K562 (cell line): ENCODE data around the gene ARMH3. TPM values are rescaled to one million over a fixed set of nuclear protein-coding genes. Genes with fewer than 3 reads are reported as not detected.

Source experiments
- ATAC-seq: fragments of 200-7000 bp; cut with Tn5 transposase; 3 replicates; pipeline ENCODE4 v1.9.1; 2020; ENCODE audit warnings: moderate library complexity
- BruUV-seq: library from RNA; stranded (reverse); fragments of 400-500 nt; replicated peaks from 2 replicates; lab custom pipeline; 2021; lab: Mats Ljungman, UMichigan
- CTCF ChIA-PET: fragments of 300-600 bp; formaldehyde crosslinking; extraction: SDS; loops from one replicate; lab custom pipeline; 2021; ENCODE audit warnings: low intra/inter-chr PET ratio; lab: Yijun Ruan, JAX
- POLR2A ChIA-PET: fragments of 300-600, 350-650 bp; sonication (Branson Sonifier 250); formaldehyde crosslinking; extraction: SDS; loops from one replicate; lab custom pipeline; 2021; ENCODE audit warnings: antibody characterized with exemption, inconsistent platforms; lab: Yijun Ruan, JAX
- DNase-seq, 4 experiments: peaks; one replicate each; pipeline versions ENCODE4 v3.0.0 to v3.0.0-alpha.2; 2011 to 2018; ENCODE audit warnings: low spot score in 3 of 4, mixed read lengths in 3 of 4; ENCODE audit errors: extremely low read depth in 1 of 4
- FAIRE-seq: peaks from 2 replicates; lab custom pipeline; 2011; peaks lifted over from hg19 to GRCh38; lab: Jason Lieb, UNC
- H2AFZ ChIP-seq: 2 replicates; pipeline ENCODE4 v1.6.0; 2011; ENCODE audit warnings: low read depth, low read length, control low read depth, inconsistent platforms
- H3K27ac ChIP-seq: fragments of 200-600 bp; 3 replicates; pipeline ENCODE4 v1.8.0; 2011; ENCODE audit warnings: low read depth, mild to moderate bottlenecking, control low read depth, inconsistent platforms, low read length, moderate library complexity, mixed read lengths; ENCODE audit errors: extremely low read depth
- H3K27me3 ChIP-seq, 2 experiments: fragments of 300-600 bp in 1 of 2; 2 replicates in 1 of 2; 3 replicates in 1 of 2; pipeline versions ENCODE4 v1.6.0 to v1.8.0; 2011; ENCODE audit warnings: inconsistent platforms in 2 of 2, low read length in 2 of 2, mild to moderate bottlenecking in 1 of 2, mixed read lengths in 1 of 2, moderate library complexity in 1 of 2; ENCODE audit not compliant: control insufficient read depth in 2 of 2, insufficient read depth in 2 of 2
- H3K36me3 ChIP-seq: fragments of 300-600 bp; 3 replicates; pipeline ENCODE4 v1.8.0; 2011; ENCODE audit warnings: mild to moderate bottlenecking, low read length, inconsistent platforms; ENCODE audit not compliant: control insufficient read depth, insufficient read depth
- H3K4me1 ChIP-seq, 2 experiments: fragments of 200-600 bp in 1 of 2; replicated peaks in 1 of 2; 2 replicates in 1 of 2; 3 replicates in 1 of 2; pipeline versions ENCODE4 v1.5.1 to v1.8.0; 2011; ENCODE audit warnings: inconsistent platforms in 2 of 2, low read length in 2 of 2, mild to moderate bottlenecking in 1 of 2, mixed read lengths in 1 of 2, moderate library complexity in 1 of 2; ENCODE audit not compliant: control insufficient read depth in 2 of 2, insufficient read depth in 2 of 2
- H3K4me2 ChIP-seq: 2 replicates; pipeline ENCODE4 v1.6.1; 2011; ENCODE audit warnings: low read length, control low read depth, inconsistent platforms, mixed read lengths; ENCODE audit not compliant: insufficient read depth
- H3K4me3 ChIP-seq: fragments of 200-600 bp; sonication (generic), shearing (Covaris generic); 2 replicates; pipeline ENCODE4 v1.5.1; 2016; ENCODE audit warnings: control low read depth, inconsistent platforms
- H3K79me2 ChIP-seq: fragments of 200-600 bp; 3 replicates; pipeline ENCODE4 v1.8.0; 2011; ENCODE audit warnings: low read length, inconsistent platforms; ENCODE audit not compliant: control insufficient read depth, insufficient read depth
- H3K9ac ChIP-seq, 2 experiments: 2 replicates each; pipeline versions ENCODE4 v1.6.0 to v1.6.1; 2011; ENCODE audit warnings: low read depth in 2 of 2, low read length in 2 of 2, control low read depth in 1 of 2, inconsistent platforms in 1 of 2, mild to moderate bottlenecking in 1 of 2, mixed read lengths in 1 of 2; ENCODE audit not compliant: insufficient read depth in 1 of 2
- H3K9me1 ChIP-seq: one replicate; pipeline ENCODE4 v1.6.0; 2011; ENCODE audit warnings: inconsistent platforms, mild to moderate bottlenecking, low read length, moderate library complexity; ENCODE audit not compliant: control insufficient read depth, insufficient read depth
- H3K9me3 ChIP-seq: replicated peaks from 2 replicates; pipeline ENCODE4 v1.5.1; 2011; ENCODE audit warnings: low read depth, low read length, inconsistent platforms; ENCODE audit not compliant: control insufficient read depth, insufficient read depth
- H4K20me1 ChIP-seq: replicated peaks from 2 replicates; pipeline ENCODE4 v1.6.1; 2011; ENCODE audit warnings: low read length, inconsistent platforms, mixed read lengths; ENCODE audit not compliant: control insufficient read depth, insufficient read depth
- ARHGAP35 ChIP-seq: fragments of 450-650 bp; IDR thresholded peaks from 2 replicates; pipeline ENCODE4 v1.6.1; 2018; ENCODE audit not compliant: partially characterized antibody
- CHD1 ChIP-seq: fragments of 200-600 bp; sonication (generic); IDR thresholded peaks from one replicate; pipeline ENCODE4 v1.6.1; 2012; ENCODE audit warnings: mild to moderate bottlenecking, moderate library complexity, low read length, inconsistent platforms
- FOSL1 ChIP-seq: fragments of 200-800 bp; sonication (Bioruptor generic); conservative IDR thresholded peaks from 2 replicates; pipeline ENCODE4 v1.6.1; 2016; ENCODE audit warnings: missing genetic modification characterization, missing compliant biosample characterization
- IRF1 ChIP-seq: sonication (generic); formaldehyde crosslinking; IDR thresholded peaks from 2 replicates; pipeline ENCODE4 v1.8.0; 2022; ENCODE audit warnings: missing genetic modification reagents, mild to moderate bottlenecking, borderline replicate concordance
- MECOM ChIP-seq: fragments of 250-450 bp; sonication (Bioruptor Pico); IDR thresholded peaks from 2 replicates; pipeline ENCODE4 v1.8.0; 2022; ENCODE audit warnings: inconsistent platforms
- MLX ChIP-seq, 2 experiments: fragments of 450-650 bp in 1 of 2; sonication (generic) in 1 of 2; formaldehyde crosslinking; conservative IDR thresholded peaks; 2 replicates each; pipeline versions ENCODE4 v1.4.0 to v1.8.1; 2020 to 2022; ENCODE audit warnings: mild to moderate bottlenecking in 1 of 2, missing genetic modification reagents in 1 of 2
- MTA3 ChIP-seq: fragments of 450-650 bp; formaldehyde crosslinking; IDR thresholded peaks from 2 replicates; pipeline ENCODE4 v1.6.1; 2017; ENCODE audit warnings: mild to moderate bottlenecking, borderline replicate concordance
- OTX1 ChIP-seq: fragments of 450-650 bp; formaldehyde crosslinking; IDR thresholded peaks from 2 replicates; pipeline ENCODE4 v1.4.0; 2022; ENCODE audit warnings: mild to moderate bottlenecking
- PYGO2 ChIP-seq: fragments of 450-650 bp; IDR thresholded peaks from 2 replicates; pipeline ENCODE4 v1.6.1; 2016; ENCODE audit warnings: mild to moderate bottlenecking, missing genetic modification characterization, moderate library complexity, missing compliant biosample characterization
- RUNX1 ChIP-seq: sonication (generic); IDR thresholded peaks from 2 replicates; pipeline ENCODE4 v1.6.1; 2016; ENCODE audit warnings: antibody characterized with exemption, low read depth
- SNAPC5 ChIP-seq: fragments of 250-450 bp; sonication (Bioruptor Pico); IDR thresholded peaks from 2 replicates; pipeline ENCODE4 v1.8.0; 2021; ENCODE audit warnings: moderate library complexity, mild to moderate bottlenecking, inconsistent platforms
- SP2 ChIP-seq: IDR thresholded peaks from 2 replicates; pipeline ENCODE4 v1.6.1; 2011; ENCODE audit warnings: mild to moderate bottlenecking, low read depth, low read length, moderate library complexity; ENCODE audit not compliant: poor library complexity, severe bottlenecking; ENCODE audit errors: extremely low read depth
- YY1 ChIP-seq, 3 experiments: IDR thresholded peaks; 2 replicates each; pipeline ENCODE4 v1.6.1; 2011; ENCODE audit warnings: low read length in 2 of 3, mild to moderate bottlenecking in 2 of 3, moderate library complexity in 2 of 3, borderline replicate concordance in 1 of 3, control low read depth in 1 of 3, low read depth in 1 of 3; ENCODE audit not compliant: insufficient read depth in 3 of 3, insufficient replicate concordance in 2 of 3, control insufficient read depth in 1 of 3, insufficient read length in 1 of 3; ENCODE audit errors: extremely low read depth in 1 of 3
- ZBTB8A ChIP-seq: fragments of 450-650 bp; IDR thresholded peaks from 2 replicates; pipeline ENCODE4 v1.6.1; 2018; ENCODE audit warnings: mild to moderate bottlenecking, moderate library complexity; ENCODE audit not compliant: partially characterized antibody
- ZNF263 ChIP-seq: sonication (generic); formaldehyde crosslinking; IDR thresholded peaks from 2 replicates; pipeline ENCODE4 v1.8.0; 2022; ENCODE audit warnings: mild to moderate bottlenecking, missing genetic modification reagents, borderline replicate concordance
- ZNF395 ChIP-seq: fragments of 200-800 bp; sonication (Bioruptor generic); IDR thresholded peaks from 2 replicates; pipeline ENCODE4 v1.6.1; 2017; ENCODE audit warnings: missing genetic modification characterization, missing compliant biosample characterization
- ZNF511 ChIP-seq: sonication (generic); formaldehyde crosslinking; IDR thresholded peaks from 2 replicates; pipeline ENCODE4 v1.8.0; 2022; ENCODE audit warnings: mild to moderate bottlenecking, missing genetic modification reagents
- ZNF668 ChIP-seq: fragments of 250-450 bp; sonication (Bioruptor Pico); IDR thresholded peaks from 2 replicates; pipeline ENCODE4 v1.8.0; 2022; ENCODE audit warnings: mild to moderate bottlenecking, inconsistent platforms
- ZNF707 ChIP-seq: fragments of 250-450 bp; sonication (Bioruptor Pico); conservative IDR thresholded peaks from 2 replicates; pipeline ENCODE4 v1.8.0; 2022; ENCODE audit warnings: inconsistent platforms, mild to moderate bottlenecking, moderate library complexity
- ZNF778 ChIP-seq: fragments of 450-650 bp; formaldehyde crosslinking; IDR thresholded peaks from 2 replicates; pipeline ENCODE4 v1.4.0; 2020; ENCODE audit warnings: mild to moderate bottlenecking, moderate library complexity
- WGBS: fragments of 100-300 bp; shearing (Covaris generic); methylation state at CpG from one replicate; pipeline ENCODE4 v1.1.6; 2016; ENCODE audit warnings: low coverage, mixed read lengths; ENCODE audit not compliant: insufficient coverage; ENCODE audit errors: missing lambda C conversion rate; 5-methylcytosine and 5-hydroxymethylcytosine counted together
- in situ Hi-C: fragments of 300-500 bp; cut with MboI; formaldehyde crosslinking; loops from 4 replicates; pipeline ENCODE4 v1.15.0; 2018; ENCODE audit warnings: inconsistent platforms, mixed read lengths
- intact Hi-C: fragments of 100-400 bp; cut with micrococcal nuclease; formaldehyde crosslinking; loops from 2 replicates; pipeline ENCODE4 v1.14.2; 2022
- polyA plus RNA-seq, 8 experiments: library from polyadenylated mRNA; depleted of rRNA in 4 of 8; stranded (reverse) in 5 of 8; unstranded in 3 of 8; fragments of >200 nt; fragmentation: Nextera tagmentation in 2 of 8; fragmentation: Illumina TruSeq in 1 of 8; extraction: Ambion mirVana in 2 of 8; extraction: Trizol in 1 of 8; gene quantifications; 2 replicates each; pipeline versions ENCODE4 v1.2.1 to v1.2.3, GENCODE V29; 2011 to 2014; ENCODE audit warnings: inconsistent platforms in 1 of 8, missing spikeins in 1 of 8
- total RNA-seq, 7 experiments: library from RNA; depleted of rRNA in 6 of 7; stranded (reverse); fragments of >200 nt in 6 of 7; fragmentation: Illumina TruSeq in 2 of 7; extraction: Trizol in 2 of 7; gene quantifications; 2 replicates each; pipeline versions ENCODE4 v1.2.1 to v1.2.3, GENCODE V29; 2011 to 2021; ENCODE audit warnings: low replicate concordance in 1 of 7

Gene ARMH3
- total and polyA plus RNA-seq, 9 of the 15 experiments (the other 6 are each of a cell fraction or from before 2014, with no cell fraction given): 0.29 to 0.73 TPM; not detected in 7

GRCh38 chr10:102007796-102008195 is 48.2 kb downstream of the ARMH3 start:
- no peak for DNase-seq
- no CpG with 5 or more reads among the region's 3 CpGs for WGBS
- H3K4me1 ChIP-seq: no peaks in the 10 kb centered on the region
- no peak for ATAC-seq
- no TSS peak for BruUV-seq
- intact Hi-C loops: no loop called here
- FAIRE-seq: no peak
- no peaks in the 10 kb centered on the region for H3K9me3 ChIP-seq
- no peak overlapping the region for H3K27ac ChIP-seq
- POLR2A ChIA-PET: no interaction called here
- no peaks in the 10 kb centered on the region for H3K27me3 ChIP-seq
- H3K36me3 ChIP-seq: no peaks in the 10 kb centered on the region
- no peak overlapping the region for H3K9ac ChIP-seq
- TF ChIP-seq PYGO2 (tag): no peak
- no peak for TF ChIP-seq RUNX1
- no peak for TF ChIP-seq FOSL1
- no peak for TF ChIP-seq OTX1 (CRISPR knock-in tag)
- no peak for TF ChIP-seq ZNF707 (CRISPR knock-in tag)
- TF ChIP-seq YY1 (IDR thresholded peaks at IDR 0.05; ENCODE audit: borderline replicate concordance in 1 of 3, control insufficient read depth in 1 of 3, extremely low read depth in 1 of 3, insufficient read depth in 3 of 3, insufficient read length in 1 of 3, insufficient replicate concordance in 2 of 3, low read depth in 1 of 3, low read length in 2 of 3): no peak
- no peak for TF ChIP-seq ZNF668 (CRISPR knock-in tag)
- TF ChIP-seq SP2: no peak
- no peak for TF ChIP-seq MTA3
- no peak for TF ChIP-seq ZNF395 (CRISPR knock-in tag)
- TF ChIP-seq ZNF778 (CRISPR knock-in tag): no peak
- TF ChIP-seq CHD1: no peak
- TF ChIP-seq MLX (CRISPR knock-in tag; conservative IDR thresholded peaks at IDR 0.05): no peak
- no peak for TF ChIP-seq MECOM (CRISPR knock-in tag)
- TF ChIP-seq ZBTB8A: no peak
- TF ChIP-seq SNAPC5 (CRISPR knock-in tag): no peak
- no peak for TF ChIP-seq ARHGAP35
- TF ChIP-seq IRF1 (CRISPR knock-in tag): no peak
- TF ChIP-seq ZNF511 (CRISPR knock-in tag): no peak
- TF ChIP-seq ZNF263 (CRISPR knock-in tag): no peak
- no peaks in the 10 kb centered on the region for H3K9me1 ChIP-seq
- no peak overlapping the region for H3K4me3 ChIP-seq
- no peaks in the 10 kb centered on the region for H3K79me2 ChIP-seq
- H3K4me2 ChIP-seq: no peak overlapping the region
- in situ Hi-C loops: no loop called here
- no peaks in the 10 kb centered on the region for H4K20me1 ChIP-seq
- H2AFZ ChIP-seq: no peak overlapping the region
- CTCF ChIA-PET: no interaction called here
